RWPE1 (cell line): ENCODE measurements around the gene BECN2.

ENCODE experiments used
- CTCF ChIA-PET: fragments of 350-600 bp; sonication (Branson Sonifier 250); formaldehyde crosslinking; extraction: SDS; loops from one replicate; lab custom pipeline; 2021; lab: Yijun Ruan, JAX
- POLR2A ChIA-PET: fragments of 400-600 bp; formaldehyde crosslinking; extraction: SDS; loops from one replicate; lab custom pipeline; 2020; ENCODE audit warnings: antibody characterized with exemption; ENCODE audit not compliant: low non-redundant PET; lab: Yijun Ruan, JAX
- DNase-seq: peaks from one replicate; pipeline ENCODE4 v3.0.0; 2012; ENCODE audit warnings: low spot score
- H3K27ac ChIP-seq: fragments of 450-650 bp; 2 replicates; pipeline ENCODE4 v1.5.1; 2017
- TF ChIP-seq, protein P1 (sequence below): fragments of 450-650 bp; conservative IDR thresholded peaks from 2 replicates; pipeline ENCODE4 v1.5.1; 2017; ENCODE audit warnings: low read depth, mild to moderate bottlenecking

BECN2 gene

DNA sequence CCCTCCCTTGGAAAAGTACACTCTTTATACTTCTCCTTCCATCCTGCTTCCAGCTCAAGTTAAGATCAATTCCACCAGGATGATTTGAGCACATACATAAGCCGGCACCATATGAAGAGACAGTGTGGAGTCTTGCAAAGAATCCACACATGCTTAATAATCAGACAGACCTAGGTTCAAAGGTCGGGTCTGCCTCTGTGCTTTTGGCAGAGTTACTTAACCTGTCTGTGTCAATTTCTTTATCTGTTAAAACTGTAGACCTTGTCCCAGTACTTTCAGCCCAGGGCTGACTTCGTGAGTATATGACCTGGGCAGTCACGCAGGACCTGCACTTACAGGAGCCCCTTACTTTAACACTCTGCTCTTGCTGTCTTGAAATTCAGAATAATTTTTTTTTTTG is 30.2 kb upstream of the BECN2 start:
- TF ChIP-seq, protein P1, sequence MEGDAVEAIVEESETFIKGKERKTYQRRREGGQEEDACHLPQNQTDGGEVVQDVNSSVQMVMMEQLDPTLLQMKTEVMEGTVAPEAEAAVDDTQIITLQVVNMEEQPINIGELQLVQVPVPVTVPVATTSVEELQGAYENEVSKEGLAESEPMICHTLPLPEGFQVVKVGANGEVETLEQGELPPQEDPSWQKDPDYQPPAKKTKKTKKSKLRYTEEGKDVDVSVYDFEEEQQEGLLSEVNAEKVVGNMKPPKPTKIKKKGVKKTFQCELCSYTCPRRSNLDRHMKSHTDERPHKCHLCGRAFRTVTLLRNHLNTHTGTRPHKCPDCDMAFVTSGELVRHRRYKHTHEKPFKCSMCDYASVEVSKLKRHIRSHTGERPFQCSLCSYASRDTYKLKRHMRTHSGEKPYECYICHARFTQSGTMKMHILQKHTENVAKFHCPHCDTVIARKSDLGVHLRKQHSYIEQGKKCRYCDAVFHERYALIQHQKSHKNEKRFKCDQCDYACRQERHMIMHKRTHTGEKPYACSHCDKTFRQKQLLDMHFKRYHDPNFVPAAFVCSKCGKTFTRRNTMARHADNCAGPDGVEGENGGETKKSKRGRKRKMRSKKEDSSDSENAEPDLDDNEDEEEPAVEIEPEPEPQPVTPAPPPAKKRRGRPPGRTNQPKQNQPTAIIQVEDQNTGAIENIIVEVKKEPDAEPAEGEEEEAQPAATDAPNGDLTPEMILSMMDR, result no peak
- no peak for DNase-seq
- no peak overlapping the region for H3K27ac ChIP-seq
- POLR2A ChIA-PET, result no interaction called here
- CTCF ChIA-PET, result no interaction called here

DNA sequence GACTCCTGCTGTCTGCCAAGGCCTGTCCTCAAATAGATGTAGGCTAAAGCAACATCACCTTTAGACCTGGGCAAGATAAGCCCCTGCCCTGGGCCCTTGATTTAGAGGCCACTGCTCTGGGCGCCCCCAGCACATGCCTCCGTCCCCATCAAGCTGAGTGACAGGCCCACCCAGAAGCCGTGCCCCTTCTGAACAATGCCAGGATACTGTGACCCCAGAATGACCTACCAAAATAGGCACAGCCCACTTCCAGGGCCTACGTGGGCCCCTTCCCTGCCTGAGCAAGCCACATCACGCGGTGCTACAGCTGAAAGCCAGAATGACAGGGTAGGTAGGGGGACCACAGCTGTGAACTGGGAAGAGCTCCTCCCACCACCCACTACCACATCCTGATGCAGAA is 24.7 kb upstream of the BECN2 start:
- DNase-seq, result no peak
- ChIA-PET CTCF (no interaction called here), POLR2A (no interaction called here)
- TF ChIP-seq, protein P1, result no peak
- H3K27ac ChIP-seq, result no peak overlapping the region

DNA sequence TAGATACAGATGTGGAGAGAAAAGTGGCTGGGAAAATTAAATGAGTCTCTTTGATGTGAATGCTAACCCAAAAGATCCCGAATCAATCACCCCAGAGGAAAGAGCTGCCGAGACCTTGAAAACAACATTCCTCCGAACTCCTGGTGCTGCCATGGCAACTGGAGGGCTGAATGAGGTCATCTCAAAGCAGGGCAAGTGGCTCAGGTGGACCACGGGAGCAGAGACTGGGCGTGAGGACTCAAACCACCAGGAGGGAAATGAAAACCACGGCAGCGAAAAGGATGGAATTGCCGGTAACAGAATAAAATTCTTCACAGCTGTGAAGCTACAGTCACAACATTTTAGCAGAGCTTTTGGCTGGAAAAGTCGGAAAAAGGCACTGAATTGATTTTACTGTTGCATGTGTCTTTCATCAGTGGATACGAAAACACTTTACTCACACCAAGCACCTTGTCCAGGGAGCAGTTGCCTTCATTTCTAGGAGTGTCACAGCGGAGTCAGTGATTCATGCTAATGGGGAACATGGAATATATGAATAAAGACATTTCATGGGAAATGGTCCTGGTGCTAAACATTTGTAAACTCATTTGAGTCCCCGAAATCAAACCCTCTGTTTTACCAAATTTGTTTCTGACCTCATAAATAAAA is 23.2 kb upstream of the BECN2 start:
- CTCF ChIA-PET, result interaction anchor here (0.5 to 0.6 kb wide), 2 partner anchors 18 to 34 kb away, joined by 3 read pairs; no protein-coding TSS in a partner anchor
- TF ChIP-seq, protein P1, result no peak
- POLR2A ChIA-PET, result no interaction called here
- DNase-seq, result no peak
- H3K27ac ChIP-seq, result no peak overlapping the region

DNA sequence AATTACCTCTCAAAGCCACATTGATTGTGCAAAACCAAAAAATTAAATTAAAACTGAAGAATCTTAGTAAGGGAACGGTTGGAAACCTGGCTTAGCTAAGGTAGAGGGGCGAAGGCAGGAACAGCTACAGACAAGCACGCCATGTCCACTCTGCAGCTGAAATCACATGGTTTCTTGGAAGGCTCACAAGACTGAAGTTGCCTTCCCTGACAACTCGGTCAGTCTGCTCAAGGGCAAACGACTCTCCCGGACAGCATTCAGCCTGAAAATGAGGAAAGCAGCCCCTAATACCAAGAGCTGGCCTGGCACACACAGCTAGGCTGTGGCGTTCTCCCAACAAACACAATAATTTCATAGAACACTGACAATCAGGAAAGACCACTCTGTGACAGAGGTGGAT is 22.7 kb upstream of the BECN2 start:
- POLR2A ChIA-PET, result no interaction called here
- DNase-seq, result no peak
- CTCF ChIA-PET, result interaction anchor here (0.5 to 0.6 kb wide), 2 partner anchors 18 to 34 kb away, joined by 3 read pairs; no protein-coding TSS in a partner anchor
- H3K27ac ChIP-seq, result no peak overlapping the region
- TF ChIP-seq, protein P1, result no peak

DNA sequence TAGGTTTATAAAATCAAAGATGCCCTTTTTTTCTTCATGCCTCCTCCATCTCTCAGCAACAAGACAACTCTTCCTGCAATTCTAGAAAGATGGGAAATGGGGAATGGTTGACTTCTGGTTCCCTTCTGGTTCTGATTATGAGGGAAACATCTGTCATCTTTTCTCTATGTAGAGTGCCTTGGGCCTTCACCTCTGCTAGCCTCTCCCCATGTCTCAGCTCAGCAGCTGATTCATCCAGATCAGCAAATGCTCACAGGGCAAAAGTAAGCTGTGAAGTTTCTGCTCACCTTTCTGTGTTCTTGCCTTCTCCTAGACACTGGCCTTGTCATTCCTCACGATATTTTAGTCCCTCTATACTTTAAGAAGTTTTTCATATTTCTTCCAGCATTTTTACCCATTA is 17.8 kb upstream of the BECN2 start:
- H3K27ac ChIP-seq, result no peak overlapping the region
- CTCF ChIA-PET, result interaction anchor here (0.6 kb wide), 1 partner anchor 11 kb away, joined by 7 read pairs; no protein-coding TSS in a partner anchor
- no peak for DNase-seq
- POLR2A ChIA-PET, result no interaction called here
- TF ChIP-seq, protein P1, result no peak

DNA sequence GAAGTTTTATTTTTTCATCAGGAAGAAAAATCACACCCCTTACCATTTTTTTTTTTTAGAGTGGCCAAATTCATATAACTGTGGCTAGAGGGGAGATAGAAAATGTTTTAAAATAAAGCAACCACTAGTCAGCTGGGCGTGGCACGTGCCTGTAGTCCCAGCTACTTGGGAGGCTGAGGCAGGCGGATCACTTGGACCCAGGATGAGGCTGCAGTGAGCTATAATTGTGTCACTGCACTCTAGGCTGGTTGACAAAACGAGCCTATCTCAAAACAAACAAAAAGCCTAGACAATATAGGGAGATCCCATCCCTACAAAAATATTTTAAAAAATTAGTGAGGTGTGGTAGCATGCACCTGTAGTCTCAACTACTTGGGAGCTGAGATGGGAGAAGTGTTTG is 14.8 kb upstream of the BECN2 start:
- DNase-seq, result no peak
- POLR2A ChIA-PET, result no interaction called here
- H3K27ac ChIP-seq, result no peak overlapping the region
- TF ChIP-seq, protein P1, result no peak
- CTCF ChIA-PET, result interaction anchor here (1.2 kb wide), 1 partner anchor 45 kb away, joined by 4 read pairs; no protein-coding TSS in a partner anchor
